ENCODE data around the gene GPSM3. TPM values are rescaled to one million over a fixed set of nuclear protein-coding genes. Genes with fewer than 3 reads are reported as not detected.

Gene GPSM3
- total and polyA plus RNA-seq, 2 of the 13 experiments (the other 11 are each of a cell fraction or from before 2014, with no cell fraction given), result 0.18 to 6.2 TPM

DNA sequence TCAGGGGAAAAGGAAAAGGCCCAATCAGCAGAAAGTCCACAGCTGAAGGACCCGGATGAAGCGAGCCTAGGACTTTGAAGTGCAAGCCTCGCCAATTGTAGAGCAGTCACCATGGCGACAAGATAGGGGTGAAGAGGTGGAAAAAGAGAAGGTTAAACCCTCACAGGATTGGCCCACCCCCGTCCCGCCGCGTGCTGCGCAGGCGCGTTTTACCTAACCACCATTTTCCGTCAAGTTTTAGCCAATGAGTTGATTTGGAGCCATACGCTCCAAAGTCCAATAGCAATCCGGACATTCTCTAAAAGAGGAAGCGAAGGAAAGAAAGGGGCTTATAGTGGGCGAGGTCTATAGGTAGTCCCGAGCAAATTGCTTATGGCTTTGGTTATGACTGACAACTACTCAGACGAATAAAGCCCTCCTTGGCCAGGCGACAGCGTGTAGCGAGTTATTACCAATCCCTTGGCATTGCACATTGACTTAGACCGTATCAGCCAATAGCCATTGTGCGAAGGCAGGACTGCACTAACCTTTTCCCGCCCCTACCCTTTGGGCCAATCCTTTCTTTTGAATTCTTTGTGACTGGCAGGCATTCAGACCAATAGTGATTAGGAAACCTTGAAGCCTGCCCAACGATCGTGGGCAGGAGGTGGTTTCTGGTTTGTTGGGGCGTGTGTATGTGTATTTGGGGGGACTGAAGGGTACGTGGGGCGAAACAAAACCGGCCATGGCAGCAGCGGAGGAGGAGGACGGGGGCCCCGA lies 14.5 kb downstream of the GPSM3 start, which contains the start of gene RNF5 (continued):
- no peak for TF ChIP-seq ZBTB1 (CRISPR knock-in tag; IDR thresholded peaks at IDR 0.05; ENCODE audit: borderline replicate concordance)
- TF ChIP-seq, protein P1, sequence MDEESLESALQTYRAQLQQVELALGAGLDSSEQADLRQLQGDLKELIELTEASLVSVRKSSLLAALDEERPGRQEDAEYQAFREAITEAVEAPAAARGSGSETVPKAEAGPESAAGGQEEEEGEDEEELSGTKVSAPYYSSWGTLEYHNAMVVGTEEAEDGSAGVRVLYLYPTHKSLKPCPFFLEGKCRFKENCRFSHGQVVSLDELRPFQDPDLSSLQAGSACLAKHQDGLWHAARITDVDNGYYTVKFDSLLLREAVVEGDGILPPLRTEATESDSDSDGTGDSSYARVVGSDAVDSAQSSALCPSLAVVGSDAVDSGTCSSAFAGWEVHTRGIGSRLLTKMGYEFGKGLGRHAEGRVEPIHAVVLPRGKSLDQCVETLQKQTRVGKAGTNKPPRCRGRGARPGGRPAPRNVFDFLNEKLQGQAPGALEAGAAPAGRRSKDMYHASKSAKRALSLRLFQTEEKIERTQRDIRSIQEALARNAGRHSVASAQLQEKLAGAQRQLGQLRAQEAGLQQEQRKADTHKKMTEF (CRISPR knock-in tag; IDR thresholded peaks at IDR 0.05), result no peak; the same call in 1 of the 2 replicates
- TF ChIP-seq, protein P2, sequence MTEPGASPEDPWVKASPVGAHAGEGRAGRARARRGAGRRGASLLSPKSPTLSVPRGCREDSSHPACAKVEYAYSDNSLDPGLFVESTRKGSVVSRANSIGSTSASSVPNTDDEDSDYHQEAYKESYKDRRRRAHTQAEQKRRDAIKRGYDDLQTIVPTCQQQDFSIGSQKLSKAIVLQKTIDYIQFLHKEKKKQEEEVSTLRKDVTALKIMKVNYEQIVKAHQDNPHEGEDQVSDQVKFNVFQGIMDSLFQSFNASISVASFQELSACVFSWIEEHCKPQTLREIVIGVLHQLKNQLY (CRISPR knock-in tag; IDR thresholded peaks at IDR 0.05), result 0 out of 2 replicates have a peak, but pooled peaks have one; percentile 5
- TF ChIP-seq, protein P3, sequence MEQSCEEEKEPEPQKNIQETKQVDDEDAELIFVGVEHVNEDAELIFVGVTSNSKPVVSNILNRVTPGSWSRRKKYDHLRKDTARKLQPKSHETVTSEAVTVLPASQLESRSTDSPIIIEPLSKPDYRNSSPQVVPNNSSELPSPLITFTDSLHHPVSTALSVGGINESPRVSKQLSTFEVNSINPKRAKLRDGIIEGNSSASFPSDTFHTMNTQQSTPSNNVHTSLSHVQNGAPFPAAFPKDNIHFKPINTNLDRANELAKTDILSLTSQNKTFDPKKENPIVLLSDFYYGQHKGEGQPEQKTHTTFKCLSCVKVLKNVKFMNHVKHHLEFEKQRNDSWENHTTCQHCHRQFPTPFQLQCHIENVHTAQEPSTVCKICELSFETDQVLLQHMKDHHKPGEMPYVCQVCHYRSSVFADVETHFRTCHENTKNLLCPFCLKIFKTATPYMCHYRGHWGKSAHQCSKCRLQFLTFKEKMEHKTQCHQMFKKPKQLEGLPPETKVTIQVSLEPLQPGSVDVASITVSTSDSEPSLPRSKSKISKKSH (CRISPR knock-in tag; IDR thresholded peaks at IDR 0.05; ENCODE audit: borderline replicate concordance), result no peak
- no peak for TF ChIP-seq SMARCE1 (IDR thresholded peaks at IDR 0.05; ENCODE audit: borderline replicate concordance)
- TF ChIP-seq, protein P4, sequence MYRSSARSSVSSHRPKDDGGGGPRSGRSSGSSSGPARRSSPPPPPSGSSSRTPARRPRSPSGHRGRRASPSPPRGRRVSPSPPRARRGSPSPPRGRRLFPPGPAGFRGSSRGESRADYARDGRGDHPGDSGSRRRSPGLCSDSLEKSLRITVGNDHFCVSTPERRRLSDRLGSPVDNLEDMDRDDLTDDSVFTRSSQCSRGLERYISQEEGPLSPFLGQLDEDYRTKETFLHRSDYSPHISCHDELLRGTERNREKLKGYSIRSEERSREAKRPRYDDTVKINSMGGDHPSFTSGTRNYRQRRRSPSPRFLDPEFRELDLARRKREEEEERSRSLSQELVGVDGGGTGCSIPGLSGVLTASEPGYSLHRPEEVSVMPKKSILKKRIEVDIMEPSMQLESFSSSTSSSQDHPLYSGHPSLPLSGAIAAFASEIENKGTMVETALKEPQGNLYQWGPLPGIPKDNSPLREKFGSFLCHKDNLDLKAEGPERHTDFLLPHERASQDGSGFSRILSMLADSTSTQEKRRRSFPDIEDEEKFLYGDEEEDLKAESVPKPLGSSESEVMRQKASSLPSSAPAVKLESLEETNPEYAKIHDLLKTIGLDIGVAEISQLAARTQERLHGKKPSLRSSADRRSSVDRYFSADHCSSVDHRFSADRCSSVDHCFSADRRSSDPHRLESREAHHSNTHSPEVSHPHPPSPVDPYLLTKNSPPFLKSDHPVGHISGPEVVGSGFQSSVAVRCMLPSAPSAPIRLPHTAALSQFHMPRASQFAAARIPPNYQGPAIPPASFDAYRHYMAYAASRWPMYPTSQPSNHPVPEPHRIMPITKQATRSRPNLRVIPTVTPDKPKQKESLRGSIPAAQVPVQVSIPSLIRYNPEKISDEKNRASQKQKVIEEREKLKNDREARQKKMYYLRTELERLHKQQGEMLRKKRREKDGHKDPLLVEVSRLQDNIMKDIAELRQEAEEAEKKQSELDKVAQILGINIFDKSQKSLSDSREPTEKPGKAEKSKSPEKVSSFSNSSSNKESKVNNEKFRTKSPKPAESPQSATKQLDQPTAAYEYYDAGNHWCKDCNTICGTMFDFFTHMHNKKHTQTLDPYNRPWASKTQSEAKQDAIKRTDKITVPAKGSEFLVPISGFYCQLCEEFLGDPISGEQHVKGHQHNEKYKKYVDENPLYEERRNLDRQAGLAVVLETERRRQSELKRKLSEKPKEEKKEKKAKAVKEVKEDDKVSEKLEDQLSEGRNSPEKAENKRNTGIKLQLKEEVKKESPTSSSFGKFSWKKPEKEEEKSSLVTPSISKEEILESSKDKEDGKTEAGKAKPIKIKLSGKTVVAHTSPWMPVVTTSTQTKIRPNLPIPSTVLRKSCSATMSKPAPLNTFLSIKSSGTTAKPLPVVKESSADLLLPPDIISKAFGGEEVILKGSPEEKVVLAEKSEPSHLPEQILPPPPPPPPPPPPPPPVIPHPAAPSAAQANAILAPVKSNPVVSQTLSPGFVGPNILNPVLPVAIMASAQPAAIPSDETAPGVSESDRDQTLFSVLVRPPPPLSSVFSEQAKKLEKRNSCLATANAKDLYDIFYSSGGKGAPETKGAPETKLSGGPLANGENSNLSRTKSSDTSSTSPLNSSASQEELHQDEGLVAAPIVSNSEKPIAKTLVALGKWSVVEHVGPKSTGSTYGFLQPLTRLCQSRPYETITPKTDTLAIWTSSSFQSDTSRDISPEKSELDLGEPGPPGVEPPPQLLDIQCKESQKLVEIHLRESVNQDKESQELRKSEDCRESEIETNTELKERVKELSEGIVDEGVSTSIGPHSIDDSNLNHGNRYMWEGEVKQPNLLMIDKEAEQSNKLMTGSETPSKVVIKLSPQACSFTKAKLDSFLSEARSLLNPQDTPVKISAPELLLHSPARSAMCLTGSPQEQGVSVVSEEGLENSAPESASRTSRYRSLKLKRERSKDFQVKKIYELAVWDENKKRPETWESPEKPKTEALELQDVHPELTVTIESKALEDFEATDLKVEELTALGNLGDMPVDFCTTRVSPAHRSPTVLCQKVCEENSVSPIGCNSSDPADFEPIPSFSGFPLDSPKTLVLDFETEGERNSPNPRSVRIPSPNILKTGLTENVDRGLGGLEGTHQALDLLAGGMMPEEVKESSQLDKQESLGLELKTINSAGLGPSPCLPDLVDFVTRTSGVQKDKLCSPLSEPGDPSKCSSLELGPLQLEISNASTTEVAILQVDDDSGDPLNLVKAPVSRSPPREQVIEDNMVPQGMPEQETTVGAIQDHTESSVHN (CRISPR knock-in tag; IDR thresholded peaks at IDR 0.05), result no peak
- no peak for TF ChIP-seq NPAS2 (CRISPR knock-in tag; IDR thresholded peaks at IDR 0.05; ENCODE audit: borderline replicate concordance)
- no peak for TF ChIP-seq ZNF451 (CRISPR knock-in tag; IDR thresholded peaks at IDR 0.05)
- no peak for TF ChIP-seq RBAK (CRISPR knock-in tag; IDR thresholded peaks at IDR 0.05)
- no peak for TF ChIP-seq ZNF335 (CRISPR knock-in tag; IDR thresholded peaks at IDR 0.05)
- no peak for TF ChIP-seq NR1H2 (CRISPR knock-in tag; IDR thresholded peaks at IDR 0.05; ENCODE audit: borderline replicate concordance, low read depth)
- TF ChIP-seq EED (CRISPR knock-in tag; IDR thresholded peaks at IDR 0.05), result peak; percentile 46; the same call in 1 of the 2 replicates
- TF ChIP-seq, protein P5, sequence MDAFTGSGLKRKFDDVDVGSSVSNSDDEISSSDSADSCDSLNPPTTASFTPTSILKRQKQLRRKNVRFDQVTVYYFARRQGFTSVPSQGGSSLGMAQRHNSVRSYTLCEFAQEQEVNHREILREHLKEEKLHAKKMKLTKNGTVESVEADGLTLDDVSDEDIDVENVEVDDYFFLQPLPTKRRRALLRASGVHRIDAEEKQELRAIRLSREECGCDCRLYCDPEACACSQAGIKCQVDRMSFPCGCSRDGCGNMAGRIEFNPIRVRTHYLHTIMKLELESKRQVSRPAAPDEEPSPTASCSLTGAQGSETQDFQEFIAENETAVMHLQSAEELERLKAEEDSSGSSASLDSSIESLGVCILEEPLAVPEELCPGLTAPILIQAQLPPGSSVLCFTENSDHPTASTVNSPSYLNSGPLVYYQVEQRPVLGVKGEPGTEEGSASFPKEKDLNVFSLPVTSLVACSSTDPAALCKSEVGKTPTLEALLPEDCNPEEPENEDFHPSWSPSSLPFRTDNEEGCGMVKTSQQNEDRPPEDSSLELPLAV (CRISPR knock-in tag; conservative IDR thresholded peaks at IDR 0.05; ENCODE audit: low read depth), result no peak
- no peak for TF ChIP-seq SRSF9 (IDR thresholded peaks at IDR 0.05; ENCODE audit: borderline replicate concordance, insufficient read depth, low read depth, low read length, poor library complexity, severe bottlenecking)
- TF ChIP-seq PAWR (CRISPR knock-in tag; IDR thresholded peaks at IDR 0.05; ENCODE audit: borderline replicate concordance), result no peak
